SK-N-SH (cell line): Measurements from ENCODE around the gene CD69. TPM values are rescaled to one million over a fixed set of nuclear protein-coding genes. Genes with fewer than 3 reads are reported as not detected.

ENCODE experiments used
- CTCF ChIA-PET: fragments of 300-600, 350-600 bp; formaldehyde crosslinking; extraction: SDS; loops from one replicate; lab custom pipeline; 2021; lab: Yijun Ruan, JAX
- POLR2A ChIA-PET: fragments of 350-600 bp; sonication (Branson Sonifier 250); formaldehyde crosslinking; extraction: SDS; loops from one replicate; lab custom pipeline; 2020; ENCODE audit warnings: antibody characterized with exemption, inconsistent platforms; lab: Yijun Ruan, JAX
- DNase-seq: peaks from one replicate; pipeline ENCODE4 v3.0.0; 2012
- H2AFZ ChIP-seq: fragments of 200-600 bp; sonication (generic); 2 replicates; pipeline ENCODE4 v1.8.1; 2016; ENCODE audit warnings: antibody characterized with exemption, mild to moderate bottlenecking, low read depth
- H3F3A ChIP-seq: fragments of 200-600 bp; sonication (generic); replicated peaks from 2 replicates; pipeline ENCODE3; 2016; ENCODE audit warnings: antibody characterized with exemption, mild to moderate bottlenecking; ENCODE audit not compliant: insufficient read depth
- H3K27ac ChIP-seq, 2 experiments: fragments of 200-500 bp in 1 of 2; fragments of 200-600 bp in 1 of 2; sonication (Bioruptor generic) in 1 of 2; sonication (generic), shearing (Covaris generic) in 1 of 2; 2 replicates each; pipeline versions ENCODE4 v1.5.1 to v1.6.1; 2014 to 2016; ENCODE audit warnings: low read depth in 2 of 2, inconsistent platforms in 1 of 2, low read length in 1 of 2, mild to moderate bottlenecking in 1 of 2, mixed read lengths in 1 of 2
- H3K27me3 ChIP-seq: fragments of 200-600 bp; sonication (generic), shearing (Covaris generic); 2 replicates; pipeline ENCODE4 v1.6.1; 2016; ENCODE audit warnings: mixed run types; ENCODE audit not compliant: insufficient read depth
- H3K36me3 ChIP-seq, 2 experiments: fragments of 200-500 bp in 1 of 2; fragments of 200-600 bp in 1 of 2; sonication (Bioruptor generic) in 1 of 2; sonication (generic) in 1 of 2; replicated peaks in 1 of 2; 2 replicates each; pipeline versions ENCODE3 to v1.5.1; 2014 to 2016; ENCODE audit warnings: low read length in 1 of 2, mild to moderate bottlenecking in 1 of 2; ENCODE audit not compliant: insufficient read depth in 2 of 2, control insufficient read depth in 1 of 2
- H3K4me1 ChIP-seq, 2 experiments: fragments of 200-500 bp in 1 of 2; fragments of 200-600 bp in 1 of 2; sonication (Bioruptor generic) in 1 of 2; sonication (generic), shearing (Covaris generic) in 1 of 2; 2 replicates each; pipeline versions ENCODE4 v1.5.1 to v1.6.1; 2014 to 2016; ENCODE audit warnings: low read depth in 1 of 2, low read length in 1 of 2, mixed run types in 1 of 2; ENCODE audit not compliant: insufficient read depth in 2 of 2, control insufficient read depth in 1 of 2
- H3K4me2 ChIP-seq: fragments of 200-600 bp; sonication (generic), shearing (Covaris generic); 2 replicates; pipeline ENCODE4 v1.6.1; 2017; ENCODE audit warnings: mixed run types
- H3K4me3 ChIP-seq, 2 experiments: fragments of 200-500 bp in 1 of 2; fragments of 200-600 bp in 1 of 2; sonication (Bioruptor generic) in 1 of 2; sonication (generic), shearing (Covaris generic) in 1 of 2; 2 replicates each; pipeline versions ENCODE4 v1.5.1 to v1.8.1; 2014 to 2016; ENCODE audit warnings: low read depth in 2 of 2, inconsistent platforms in 1 of 2, low read length in 1 of 2, mild to moderate bottlenecking in 1 of 2, mixed read lengths in 1 of 2, moderate library complexity in 1 of 2
- H3K79me2 ChIP-seq: fragments of 200-600 bp; sonication (generic); 2 replicates; pipeline ENCODE4 v1.8.1; 2017; ENCODE audit warnings: mild to moderate bottlenecking; ENCODE audit not compliant: insufficient read depth
- H3K9ac ChIP-seq: fragments of 200-600 bp; sonication (generic); 2 replicates; pipeline ENCODE4 v1.6.1; 2017; ENCODE audit warnings: mixed run types
- H3K9me2 ChIP-seq: fragments of 200-600 bp; sonication (generic); 2 replicates; pipeline ENCODE4 v1.6.1; 2017; ENCODE audit warnings: mixed run types
- H3K9me3 ChIP-seq: fragments of 200-600 bp; sonication (generic); 2 replicates; pipeline ENCODE4 v1.6.1; 2017; ENCODE audit warnings: mixed run types, mild to moderate bottlenecking, moderate library complexity
- H4K20me1 ChIP-seq: fragments of 200-600 bp; sonication (generic); 2 replicates; pipeline ENCODE4 v1.6.1; 2017; ENCODE audit warnings: mild to moderate bottlenecking, mixed run types; ENCODE audit not compliant: insufficient read depth
- ELF1 ChIP-seq: IDR thresholded peaks from 2 replicates; pipeline ENCODE4 v1.4.0; 2012
- EP300 ChIP-seq, 2 experiments: IDR thresholded peaks; 2 replicates each; pipeline versions ENCODE4 v1.4.0 to v1.6.1; 2012; ENCODE audit warnings: borderline replicate concordance in 1 of 2, low read depth in 1 of 2, low read length in 1 of 2
- FOXJ3 ChIP-seq: sonication (generic); formaldehyde crosslinking; IDR thresholded peaks from 2 replicates; pipeline ENCODE4 v1.5.1; 2020; ENCODE audit warnings: mild to moderate bottlenecking, missing genetic modification reagents
- JUND ChIP-seq: IDR thresholded peaks from 2 replicates; pipeline ENCODE4 v1.4.0; 2012
- MEF2A ChIP-seq: IDR thresholded peaks from 2 replicates; pipeline ENCODE4 v1.4.0; 2012; ENCODE audit warnings: low read depth, borderline replicate concordance
- MXI1 ChIP-seq: IDR thresholded peaks from 2 replicates; pipeline ENCODE4 v1.6.1; 2012; ENCODE audit warnings: mild to moderate bottlenecking, low read depth, low read length, improper control_type of control experiment
- RAD21 ChIP-seq: IDR thresholded peaks from 2 replicates; pipeline ENCODE4 v1.6.1; 2012; ENCODE audit warnings: mild to moderate bottlenecking, low read length
- RFX5 ChIP-seq: IDR thresholded peaks from 2 replicates; pipeline ENCODE4 v1.6.1; 2012; ENCODE audit warnings: mild to moderate bottlenecking, improper control_type of control experiment, low read length
- SIN3A ChIP-seq: IDR thresholded peaks from 2 replicates; pipeline ENCODE4 v1.6.1; 2012; ENCODE audit warnings: low read depth, mild to moderate bottlenecking, low read length, moderate library complexity, borderline replicate concordance
- TAF1 ChIP-seq: IDR thresholded peaks from 2 replicates; pipeline ENCODE4 v1.6.1; 2012; ENCODE audit warnings: low read depth, mild to moderate bottlenecking, low read length, moderate library complexity, borderline replicate concordance
- TEAD4 ChIP-seq: IDR thresholded peaks from 2 replicates; pipeline ENCODE4 v1.4.0; 2012; ENCODE audit warnings: mild to moderate bottlenecking, borderline replicate concordance; ENCODE audit not compliant: insufficient read depth
- YY1 ChIP-seq: IDR thresholded peaks from 2 replicates; pipeline ENCODE4 v1.4.0; 2012; ENCODE audit warnings: low read depth, mild to moderate bottlenecking
- WGBS: methylation state at CpG from one replicate; pipeline ENCODE4 v1.1.6; 2017; ENCODE audit warnings: low lambda C conversion rate; 5-methylcytosine and 5-hydroxymethylcytosine counted together
- polyA plus RNA-seq, 3 experiments: library from polyadenylated mRNA; depleted of rRNA; stranded (reverse); fragments of >200 nt; gene quantifications; 2 replicates each; pipeline ENCODE4 v1.2.3, GENCODE V29; 2012
- TF ChIP-seq, protein P1 (sequence below): fragments of 150-350 bp; IDR thresholded peaks from 2 replicates; pipeline ENCODE4 v1.6.1; 2016; ENCODE audit warnings: mild to moderate bottlenecking, low read depth, low read length
- TF ChIP-seq, protein P2 (sequence below): IDR thresholded peaks from 2 replicates; pipeline ENCODE4; 2012
- TF ChIP-seq, protein P3 (sequence below): fragments of 200-600 bp; sonication (generic); IDR thresholded peaks from 2 replicates; pipeline ENCODE4 v1.6.1; 2017; ENCODE audit warnings: antibody characterized with exemption, mild to moderate bottlenecking, moderate library complexity
- TF ChIP-seq, protein P4 (sequence below): IDR thresholded peaks from 2 replicates; pipeline ENCODE4 v1.4.0; 2012; ENCODE audit warnings: low read depth, borderline replicate concordance

CD69 gene
- polyA plus RNA-seq, 1 of the 3 experiments (the other 2 are of a cell fraction) = not detected

DNA sequence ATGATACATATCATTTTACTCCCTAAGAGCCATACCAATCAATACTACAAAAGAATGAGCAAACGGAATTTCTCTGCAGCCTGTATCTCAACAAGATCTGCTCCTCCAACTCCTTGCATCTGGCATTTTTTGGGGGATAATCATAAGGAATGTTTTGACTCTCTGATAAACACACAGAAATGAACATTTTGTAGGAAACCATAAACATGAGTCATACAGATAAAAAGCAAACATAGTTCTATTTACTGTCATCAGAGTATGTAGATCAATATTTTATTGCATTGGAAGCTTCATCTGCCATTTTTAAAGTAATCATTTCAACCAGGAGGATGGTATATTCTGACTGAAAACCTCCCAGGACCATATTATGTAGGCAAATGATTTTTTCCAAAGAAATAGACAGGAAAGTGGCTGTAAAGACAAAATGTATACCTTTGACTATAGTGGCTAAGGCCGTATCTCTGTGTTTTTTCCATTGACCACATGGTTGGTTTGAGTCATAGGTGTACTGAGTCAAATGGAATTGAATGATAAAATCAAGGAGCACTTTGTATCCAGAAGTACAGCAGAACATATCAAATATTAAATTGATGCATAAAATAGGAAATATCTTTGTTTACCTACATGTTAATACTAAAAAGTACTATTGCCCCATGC lies 32.4 kb upstream of the CD69 start:
- CTCF ChIA-PET = interaction anchor here (0.6 kb wide), 1 partner anchor 45 kb away, joined by 3 read pairs; no protein-coding TSS in a partner anchor
- POLR2A ChIA-PET = no interaction called here
- no peak overlapping the region for H3K4me2 ChIP-seq

DNA sequence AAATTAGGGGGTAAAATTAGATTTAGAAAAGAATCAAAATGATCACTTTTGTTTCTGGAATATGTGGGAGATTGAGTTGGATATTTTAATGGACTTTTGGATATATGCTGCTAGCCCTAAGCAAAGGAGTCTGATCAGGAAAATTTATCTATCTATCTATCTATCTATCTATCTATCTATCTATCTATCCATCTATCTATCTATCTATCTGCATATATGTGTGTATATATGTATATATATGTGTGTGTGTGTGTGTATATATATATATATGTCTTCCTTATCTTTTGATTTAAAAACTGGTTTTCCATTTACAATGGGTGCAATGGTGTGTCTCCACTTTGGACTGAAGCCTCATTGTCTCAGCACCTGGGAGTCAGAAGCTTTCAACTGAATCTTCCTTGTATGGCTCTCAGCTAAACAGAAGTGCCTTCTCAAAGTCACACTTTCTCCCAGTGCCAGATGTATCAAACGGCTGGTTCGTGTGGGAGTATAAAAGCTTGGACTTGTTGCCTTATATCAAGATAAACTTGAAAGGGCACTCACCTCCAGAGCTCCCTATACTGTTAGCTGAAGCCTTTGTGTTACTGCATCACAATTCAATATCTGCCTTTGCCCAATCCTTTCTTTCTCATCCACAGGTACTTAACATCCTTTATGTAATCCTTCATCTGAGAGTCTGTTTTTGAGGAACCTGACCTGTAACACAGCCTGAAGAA lies 31.6 kb upstream of the CD69 start:
- H3K4me2 ChIP-seq = no peak overlapping the region
- TF ChIP-seq SIN3A (no peak), TAF1 (no peak), ELF1 (no peak), RAD21 (no peak), MXI1 (no peak), TEAD4 (no peak), MEF2A (no peak), FOXJ3 (no peak), RFX5 (no peak), EP300 (IDR thresholded peaks at IDR 0.05; ENCODE audit: borderline replicate concordance in 1 of 2, low read depth in 1 of 2, low read length in 1 of 2) (no peak)
- TF ChIP-seq, protein P1, sequence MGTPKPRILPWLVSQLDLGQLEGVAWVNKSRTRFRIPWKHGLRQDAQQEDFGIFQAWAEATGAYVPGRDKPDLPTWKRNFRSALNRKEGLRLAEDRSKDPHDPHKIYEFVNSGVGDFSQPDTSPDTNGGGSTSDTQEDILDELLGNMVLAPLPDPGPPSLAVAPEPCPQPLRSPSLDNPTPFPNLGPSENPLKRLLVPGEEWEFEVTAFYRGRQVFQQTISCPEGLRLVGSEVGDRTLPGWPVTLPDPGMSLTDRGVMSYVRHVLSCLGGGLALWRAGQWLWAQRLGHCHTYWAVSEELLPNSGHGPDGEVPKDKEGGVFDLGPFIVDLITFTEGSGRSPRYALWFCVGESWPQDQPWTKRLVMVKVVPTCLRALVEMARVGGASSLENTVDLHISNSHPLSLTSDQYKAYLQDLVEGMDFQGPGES = no peak
- TF ChIP-seq, protein P2, sequence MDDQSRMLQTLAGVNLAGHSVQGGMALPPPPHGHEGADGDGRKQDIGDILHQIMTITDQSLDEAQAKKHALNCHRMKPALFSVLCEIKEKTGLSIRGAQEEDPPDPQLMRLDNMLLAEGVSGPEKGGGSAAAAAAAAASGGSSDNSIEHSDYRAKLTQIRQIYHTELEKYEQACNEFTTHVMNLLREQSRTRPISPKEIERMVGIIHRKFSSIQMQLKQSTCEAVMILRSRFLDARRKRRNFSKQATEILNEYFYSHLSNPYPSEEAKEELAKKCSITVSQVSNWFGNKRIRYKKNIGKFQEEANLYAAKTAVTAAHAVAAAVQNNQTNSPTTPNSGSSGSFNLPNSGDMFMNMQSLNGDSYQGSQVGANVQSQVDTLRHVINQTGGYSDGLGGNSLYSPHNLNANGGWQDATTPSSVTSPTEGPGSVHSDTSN = no peak
- TF ChIP-seq, protein P3, sequence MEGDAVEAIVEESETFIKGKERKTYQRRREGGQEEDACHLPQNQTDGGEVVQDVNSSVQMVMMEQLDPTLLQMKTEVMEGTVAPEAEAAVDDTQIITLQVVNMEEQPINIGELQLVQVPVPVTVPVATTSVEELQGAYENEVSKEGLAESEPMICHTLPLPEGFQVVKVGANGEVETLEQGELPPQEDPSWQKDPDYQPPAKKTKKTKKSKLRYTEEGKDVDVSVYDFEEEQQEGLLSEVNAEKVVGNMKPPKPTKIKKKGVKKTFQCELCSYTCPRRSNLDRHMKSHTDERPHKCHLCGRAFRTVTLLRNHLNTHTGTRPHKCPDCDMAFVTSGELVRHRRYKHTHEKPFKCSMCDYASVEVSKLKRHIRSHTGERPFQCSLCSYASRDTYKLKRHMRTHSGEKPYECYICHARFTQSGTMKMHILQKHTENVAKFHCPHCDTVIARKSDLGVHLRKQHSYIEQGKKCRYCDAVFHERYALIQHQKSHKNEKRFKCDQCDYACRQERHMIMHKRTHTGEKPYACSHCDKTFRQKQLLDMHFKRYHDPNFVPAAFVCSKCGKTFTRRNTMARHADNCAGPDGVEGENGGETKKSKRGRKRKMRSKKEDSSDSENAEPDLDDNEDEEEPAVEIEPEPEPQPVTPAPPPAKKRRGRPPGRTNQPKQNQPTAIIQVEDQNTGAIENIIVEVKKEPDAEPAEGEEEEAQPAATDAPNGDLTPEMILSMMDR = no peak

More for the DNA sequence above, 32.4 kb upstream of the CD69 start:
- Histone ChIP-seq H3K27me3 (no peaks in the 10 kb centered on the region; the same call in 1 of the 2 replicates), H3K36me3 (no peaks in the 10 kb centered on the region), H3K9me2 (no peaks in the 10 kb centered on the region), H3K9ac (no peak overlapping the region), H3F3A (no peaks in the 10 kb centered on the region), H4K20me1 (no peaks in the 10 kb centered on the region), H3K4me3 (no peak overlapping the region), H2AFZ (no peak overlapping the region), H3K9me3 (no peaks in the 10 kb centered on the region), H3K79me2 (no peaks in the 10 kb centered on the region), H3K27ac (no peak overlapping the region), H3K4me1 (no peaks in the 10 kb centered on the region)
- no peak for DNase-seq
- no peak for TF ChIP-seq YY1
- TF ChIP-seq, protein P4, sequence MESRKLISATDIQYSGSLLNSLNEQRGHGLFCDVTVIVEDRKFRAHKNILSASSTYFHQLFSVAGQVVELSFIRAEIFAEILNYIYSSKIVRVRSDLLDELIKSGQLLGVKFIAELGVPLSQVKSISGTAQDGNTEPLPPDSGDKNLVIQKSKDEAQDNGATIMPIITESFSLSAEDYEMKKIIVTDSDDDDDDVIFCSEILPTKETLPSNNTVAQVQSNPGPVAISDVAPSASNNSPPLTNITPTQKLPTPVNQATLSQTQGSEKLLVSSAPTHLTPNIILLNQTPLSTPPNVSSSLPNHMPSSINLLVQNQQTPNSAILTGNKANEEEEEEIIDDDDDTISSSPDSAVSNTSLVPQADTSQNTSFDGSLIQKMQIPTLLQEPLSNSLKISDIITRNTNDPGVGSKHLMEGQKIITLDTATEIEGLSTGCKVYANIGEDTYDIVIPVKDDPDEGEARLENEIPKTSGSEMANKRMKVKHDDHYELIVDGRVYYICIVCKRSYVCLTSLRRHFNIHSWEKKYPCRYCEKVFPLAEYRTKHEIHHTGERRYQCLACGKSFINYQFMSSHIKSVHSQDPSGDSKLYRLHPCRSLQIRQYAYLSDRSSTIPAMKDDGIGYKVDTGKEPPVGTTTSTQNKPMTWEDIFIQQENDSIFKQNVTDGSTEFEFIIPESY = no peak
- TF ChIP-seq, protein P1 = no peak
- TF ChIP-seq SIN3A = no peak
- TF ChIP-seq TAF1 = no peak
- no peak for TF ChIP-seq JUND
- 3% methylated on average over 2 of the region's 2 CpGs for WGBS

More for the DNA sequence above, 31.6 kb upstream of the CD69 start:
- Histone ChIP-seq H3K4me3 (no peak overlapping the region), H4K20me1 (no peaks in the 10 kb centered on the region), H3K4me1 (no peaks in the 10 kb centered on the region), H3F3A (no peaks in the 10 kb centered on the region), H2AFZ (no peak overlapping the region), H3K36me3 (no peaks in the 10 kb centered on the region), H3K9me2 (no peaks in the 10 kb centered on the region), H3K27ac (no peak overlapping the region), H3K27me3 (no peaks in the 10 kb centered on the region), H3K9me3 (no peaks in the 10 kb centered on the region), H3K9ac (no peak overlapping the region), H3K79me2 (no peaks in the 10 kb centered on the region)
- DNase-seq = no peak
- CTCF ChIA-PET = interaction anchor here (0.6 kb wide), 1 partner anchor 44 kb away, joined by 3 read pairs; no protein-coding TSS in a partner anchor
- WGBS = 5% methylated on average over 2 of the region's 2 CpGs
- POLR2A ChIA-PET = no interaction called here
